Caki2 (cell line): ENCODE measurements around the gene ADAMTS4. TPM values are rescaled to one million over a fixed set of nuclear protein-coding genes. Genes with fewer than 3 reads are reported as not detected.
"Not testable (repeated sequence)": the region's sequence is repeated elsewhere in the genome, so short reads cannot be mapped to it uniquely, and the experiment has no call there.

Source experiments
- DNase-seq: peaks from one replicate; pipeline ENCODE4 v3.0.0-alpha.2; 2015; ENCODE audit warnings: low read depth
- in situ Hi-C: cut with HindIII; loops from 2 replicates; pipeline ENCODE4 v1.10.0; 2016; ENCODE audit warnings: low sequenced_read_pairs, low pct_unique_long_range_greater_than_20kb, mixed read lengths
- total RNA-seq: library from RNA; depleted of rRNA; stranded (reverse); fragments of >200 nt; shearing (Covaris generic); gene quantifications from 2 replicates; pipeline ENCODE4 v1.2.3, GENCODE V29; 2014; ENCODE audit warnings: low replicate concordance; rRNA removed

ADAMTS4 gene
- total RNA-seq = not detected in 2 replicates

GRCh38 chr1:161198897-161199431 is at the start of gene ADAMTS4:
Gene ADAMTS4, minus strand, starts transcription at chr1:161199054. Its CDS starts 427 bp downstream, at chr1:161198627.
- in situ Hi-C loops = no loop called here
- DNase-seq = no peak

GRCh38 chr1:161244888-161245287 is 46.0 kb upstream of the ADAMTS4 start:
- DNase-seq = no peak
- in situ Hi-C loops = no loop called here

GRCh38 chr1:161242313-161242712 is 43.5 kb upstream of the ADAMTS4 start:
- in situ Hi-C loops = no loop called here
- DNase-seq = no peak

GRCh38 chr1:161241682-161242081 is 42.8 kb upstream of the ADAMTS4 start:
- in situ Hi-C loops = no loop called here
- no peak for DNase-seq

GRCh38 chr1:161238039-161238473 is 39.2 kb upstream of the ADAMTS4 start, which contains the start of gene NR1I3:
Gene NR1I3, minus strand, starts transcription at chr1:161238203. Its CDS starts 1,638 bp downstream, at chr1:161236565.
- no peak for DNase-seq
- in situ Hi-C loops = no loop called here

GRCh38 chr1:161235957-161236775 is 37.3 kb upstream of the ADAMTS4 start:
- no peak for DNase-seq
- in situ Hi-C loops = no loop called here

- DNase-seq = no peak
- in situ Hi-C loops = no loop called here
Measured at GRCh38 chr1:161233102-161233501, 34.2 kb upstream of the ADAMTS4 start.

GRCh38 chr1:161230762-161231161 is 31.9 kb upstream of the ADAMTS4 start:
- DNase-seq = no peak
- in situ Hi-C loops = no loop called here

GRCh38 chr1:161229896-161230295 is 31.0 kb upstream of the ADAMTS4 start:
- no peak for DNase-seq
- in situ Hi-C loops = no loop called here

GRCh38 chr1:161228032-161228431 is 29.2 kb upstream of the ADAMTS4 start:
- no peak for DNase-seq
- in situ Hi-C loops = no loop called here

GRCh38 chr1:161227196-161227871 is 28.5 kb upstream of the ADAMTS4 start:
- peak; percentile 54 for DNase-seq
- in situ Hi-C loops = no loop called here

GRCh38 chr1:161226759-161227158 is 27.9 kb upstream of the ADAMTS4 start:
- no peak for DNase-seq
- in situ Hi-C loops = no loop called here

GRCh38 chr1:161226320-161226711 is 27.5 kb upstream of the ADAMTS4 start:
- in situ Hi-C loops = no loop called here
- DNase-seq = no peak

GRCh38 chr1:161225534-161226319 is 26.9 kb upstream of the ADAMTS4 start, which contains the start of gene TOMM40L:
Gene TOMM40L, plus strand, starts transcription at chr1:161226060. Its CDS starts 430 bp downstream, at chr1:161226490.
- in situ Hi-C loops = no loop called here
- DNase-seq = peak; percentile 100

GRCh38 chr1:161225178-161225533 is 26.3 kb upstream of the ADAMTS4 start:
- no peak for DNase-seq
- in situ Hi-C loops = no loop called here

GRCh38 chr1:161224695-161225087 is 25.8 kb upstream of the ADAMTS4 start:
- in situ Hi-C loops = loop anchor here (25.0 kb wide), 1 partner anchor 163 kb away; no protein-coding TSS in a partner anchor

GRCh38 chr1:161223805-161224694 is 25.2 kb upstream of the ADAMTS4 start:
- DNase-seq = no peak
- in situ Hi-C loops = loop anchor here (25.0 kb wide), 1 partner anchor 163 kb away; no protein-coding TSS in a partner anchor

More at GRCh38 chr1:161224695-161225087, 25.8 kb upstream of the ADAMTS4 start:
- not testable (repeated sequence) for DNase-seq
